GM12878 (cell line): ENCODE measurements around the gene SLC35G6. TPM values are rescaled to one million over a fixed set of nuclear protein-coding genes. Genes with fewer than 3 reads are reported as not detected.

Experiments used
- ATAC-seq: fragments of 200-7000 bp; cut with Tn5 transposase; 3 replicates; pipeline ENCODE4 v1.9.1; 2020; ENCODE audit warnings: mild to moderate bottlenecking, moderate library complexity
- BruUV-seq: library from RNA; stranded (reverse); fragments of 400-500 nt; replicated peaks from 2 replicates; lab custom pipeline; 2021; lab: Mats Ljungman, UMichigan
- CTCF ChIA-PET: fragments of 300-600 bp; sonication (Branson Sonifier 250); formaldehyde crosslinking; extraction: SDS; loops from one replicate; lab custom pipeline; 2021; ENCODE audit warnings: inconsistent platforms; lab: Yijun Ruan, JAX
- POLR2A ChIA-PET: fragments of 350-600 bp; formaldehyde crosslinking; extraction: SDS; loops from one replicate; lab custom pipeline; 2021; ENCODE audit warnings: inconsistent platforms; lab: Charles Lee
- RAD21 ChIA-PET: fragments of 300-600 bp; sonication (Branson Sonifier 250); formaldehyde crosslinking; loops from one replicate; lab custom pipeline; 2023; ENCODE audit warnings: antibody characterized with exemption; ENCODE audit not compliant: unreplicated experiment; lab: Charles Lee
- SMC1A ChIA-PET: fragments of 300-600 bp; sonication (Branson Sonifier 250); formaldehyde crosslinking; loops from one replicate; lab custom pipeline; 2023; ENCODE audit not compliant: unreplicated experiment, uncharacterized antibody; lab: Charles Lee
- DNase-seq: peaks from one replicate; pipeline ENCODE4 v3.0.0-alpha.2; 2011; ENCODE audit warnings: low read depth, low spot score
- FAIRE-seq: peaks from 3 replicates; lab custom pipeline; 2011; peaks lifted over from hg19 to GRCh38; lab: Jason Lieb, UNC
- H2AFZ ChIP-seq: 2 replicates; pipeline ENCODE4 v1.6.0; 2011; ENCODE audit warnings: low read depth, low read length, control low read depth; ENCODE audit not compliant: control insufficient read depth
- H3K27ac ChIP-seq: 2 replicates; pipeline ENCODE4 v1.5.1; 2011; ENCODE audit warnings: control low read depth; ENCODE audit not compliant: control insufficient read depth, insufficient read depth
- H3K27me3 ChIP-seq, 2 experiments: replicated peaks in 1 of 2; 2 replicates each; pipeline versions ENCODE4 v1.6.0 to v1.6.1; 2011; ENCODE audit warnings: low read length in 1 of 2; ENCODE audit not compliant: control insufficient read depth in 2 of 2, insufficient read depth in 2 of 2
- H3K36me3 ChIP-seq, 2 experiments: 2 replicates each; pipeline ENCODE4 v1.5.1; 2011; ENCODE audit warnings: low read length in 1 of 2; ENCODE audit not compliant: control insufficient read depth in 2 of 2, insufficient read depth in 2 of 2
- H3K4me1 ChIP-seq: 2 replicates; pipeline ENCODE4 v1.6.1; 2011; ENCODE audit warnings: mild to moderate bottlenecking, low read length, moderate library complexity, mixed read lengths; ENCODE audit not compliant: control insufficient read depth, insufficient read depth
- H3K4me2 ChIP-seq: 2 replicates; pipeline ENCODE4 v1.6.0; 2011; ENCODE audit warnings: control low read depth; ENCODE audit not compliant: control insufficient read depth, insufficient read depth
- H3K4me3 ChIP-seq: fragments of 200-600 bp; sonication (generic); 2 replicates; pipeline ENCODE4 v1.5.1; 2016
- H3K79me2 ChIP-seq: 2 replicates; pipeline ENCODE4 v1.6.0; 2011; ENCODE audit warnings: low read length; ENCODE audit not compliant: control insufficient read depth, insufficient read depth
- H3K9ac ChIP-seq: 2 replicates; pipeline ENCODE4 v1.8.0; 2011; ENCODE audit warnings: low read length, control low read depth, mixed read lengths; ENCODE audit not compliant: control insufficient read depth, insufficient read depth
- H3K9me3 ChIP-seq: replicated peaks from 3 replicates; pipeline ENCODE4 v1.5.1; 2011; ENCODE audit warnings: mild to moderate bottlenecking, low read length; ENCODE audit not compliant: control insufficient read depth, insufficient read depth
- H4K20me1 ChIP-seq: 2 replicates; pipeline ENCODE4 v1.6.0; 2011; ENCODE audit not compliant: control insufficient read depth, insufficient read depth
- BMI1 ChIP-seq: fragments of 450-650 bp; IDR thresholded peaks from 2 replicates; pipeline ENCODE4 v1.6.1; 2016; ENCODE audit warnings: mild to moderate bottlenecking, moderate library complexity, borderline replicate concordance
- FOXK2 ChIP-seq: fragments of 450-650 bp; IDR thresholded peaks from 2 replicates; pipeline ENCODE4 v1.6.1; 2017; ENCODE audit warnings: mild to moderate bottlenecking, moderate library complexity
- MXI1 ChIP-seq: fragments of 150-350 bp; IDR thresholded peaks from 2 replicates; pipeline ENCODE4 v1.6.1; 2011; ENCODE audit warnings: low read depth, mild to moderate bottlenecking, inconsistent platforms, low read length, improper control_type of control experiment
- POLR2AphosphoS2 ChIP-seq: IDR thresholded peaks from 2 replicates; pipeline ENCODE4 v1.6.1; 2011; ENCODE audit warnings: low read depth, mild to moderate bottlenecking, low read length, improper control_type of control experiment, moderate library complexity
- SIN3A ChIP-seq: IDR thresholded peaks from 2 replicates; pipeline ENCODE4 v1.6.1; 2012; ENCODE audit warnings: low read depth, low read length, improper control_type of control experiment
- SMC3 ChIP-seq: IDR thresholded peaks from 2 replicates; pipeline ENCODE4 v1.6.1; 2011; ENCODE audit warnings: low read length, improper control_type of control experiment, borderline replicate concordance
- STAT3 ChIP-seq: IDR thresholded peaks from 2 replicates; pipeline ENCODE4 v1.6.1; 2011; ENCODE audit warnings: low read depth, low read length, improper control_type of control experiment
- TBL1XR1 ChIP-seq: IDR thresholded peaks from 2 replicates; pipeline ENCODE4 v1.6.1; 2012; ENCODE audit warnings: low read depth, low read length, improper control_type of control experiment
- TCF7 ChIP-seq: IDR thresholded peaks from 2 replicates; pipeline ENCODE4 v1.6.1; 2014; ENCODE audit warnings: antibody characterized with exemption, borderline replicate concordance
- WGBS: methylation state at CpG from one replicate; pipeline ENCODE4 v1.1.6; 2016; ENCODE audit warnings: low lambda C conversion rate; ENCODE audit not compliant: insufficient replicate concordance, insufficient coverage; ENCODE audit errors: missing lambda C conversion rate; 5-methylcytosine and 5-hydroxymethylcytosine counted together
- in situ Hi-C: fragments of 300-500 bp; cut with MboI; formaldehyde crosslinking; loops from 9 replicates; pipeline ENCODE4 v1.14.3; 2018; ENCODE audit warnings: mixed read lengths
- intact Hi-C: fragments of 100-400 bp; cut with micrococcal nuclease; formaldehyde crosslinking; loops from one replicate; pipeline ENCODE4 v1.14.2; 2022; ENCODE audit not compliant: unreplicated experiment
- polyA plus RNA-seq, 11 experiments: library from polyadenylated mRNA; depleted of rRNA in 4 of 11; unstranded in 6 of 11; stranded (reverse) in 5 of 11; fragments of >200 nt; fragmentation: Nextera tagmentation in 4 of 11; fragmentation: Illumina TruSeq in 1 of 11; extraction: Ambion mirVana in 4 of 11; extraction: Trizol in 1 of 11; gene quantifications; 1 replicate in 1 of 11; 2 replicates in 10 of 11; pipeline versions ENCODE4 v1.2.1 to v1.2.3, GENCODE V29; 2011 to 2016; ENCODE audit warnings: inconsistent platforms in 2 of 11, missing spikeins in 2 of 11, low read depth in 1 of 11
- total RNA-seq, 4 experiments: library from RNA; depleted of rRNA in 3 of 4; stranded (reverse); fragments of >200 nt in 3 of 4; fragmentation: Illumina TruSeq in 1 of 4; extraction: Trizol in 1 of 4; gene quantifications; 2 replicates each; pipeline versions ENCODE4 v1.2.1 to v1.2.3, GENCODE V29; 2013 to 2021
- TF ChIP-seq, protein P1 (sequence below): fragments of 450-650 bp; IDR thresholded peaks from 2 replicates; pipeline ENCODE4 v1.6.1; 2017; ENCODE audit warnings: borderline replicate concordance
- TF ChIP-seq, protein P2 (sequence below): fragments of 450-650 bp; IDR thresholded peaks from 2 replicates; pipeline ENCODE4 v1.6.1; 2017; ENCODE audit warnings: mild to moderate bottlenecking, low read depth, inconsistent platforms; ENCODE audit not compliant: poor library complexity, severe bottlenecking

The SLC35G6 gene
- total and polyA plus RNA-seq, 10 of the 15 experiments (the other 5 are each of a cell fraction or from before 2014, with no cell fraction given), result 0.20 TPM; not detected in 9

DNA sequence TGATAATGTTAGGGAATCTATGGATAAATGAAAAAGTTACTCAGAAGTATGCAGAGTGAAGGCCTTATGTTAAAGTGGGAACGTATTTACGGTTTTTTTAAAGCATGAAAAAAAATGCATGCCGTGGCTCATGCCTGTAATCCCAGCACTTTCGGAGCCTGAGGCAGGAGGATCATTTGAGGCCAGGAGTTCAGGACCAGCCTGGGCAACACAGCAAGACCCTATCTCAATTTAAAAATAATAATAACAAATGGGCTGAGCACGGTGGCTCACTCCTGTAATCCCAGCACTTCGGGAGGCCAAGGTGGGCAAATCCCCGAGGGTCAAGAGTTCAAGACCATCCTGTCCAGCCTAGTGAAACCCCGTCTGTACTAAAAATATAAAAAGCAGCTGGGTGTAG lies 8.9 kb downstream of the SLC35G6 start:
- BruUV-seq, result no TSS peak
- no peak overlapping the region for H3K9ac ChIP-seq
- DNase-seq (no peak), ATAC-seq (no peak), FAIRE-seq (no peak)
- intact Hi-C loops, result no loop called here
- 93% methylated on average over 8 of the region's 8 CpGs for WGBS
- peaks cover 15% of the 10 kb centered on the region for H4K20me1 ChIP-seq
- no peak overlapping the region for H3K27ac ChIP-seq
- no peak overlapping the region for H2AFZ ChIP-seq
- peak overlapping the region; percentile 48; the same call in 1 of the 2 replicates for H3K4me2 ChIP-seq
- in situ Hi-C loops, result no loop called here
- H3K27me3 ChIP-seq, result no peaks in the 10 kb centered on the region
- H3K4me3 ChIP-seq, result peak overlapping the region; percentile 30; the same call in 1 of the 2 replicates
- ChIA-PET CTCF (interaction anchor here (1.2 to 2.2 kb wide), 6 partner anchors 19 to 134 kb away, joined by 3 to 10 read pairs (median 4); partner anchors contain the start of gene TMEM102), RAD21 (no interaction called here), SMC1A (interaction anchor here (0.9 to 1.2 kb wide), 4 partner anchors 15 to 197 kb away, joined by 3 to 4 read pairs (median 3); partner anchors contain the start of gene TP53), POLR2A (interaction anchor here (0.8 to 1.0 kb wide), 2 partner anchors 10 to 11 kb away, joined by 3 to 4 read pairs; no protein-coding TSS in a partner anchor)
- TF ChIP-seq SIN3A (no peak), SMC3 (no peak), BMI1 (no peak), FOXK2 (no peak), MXI1 (no peak), TBL1XR1 (no peak), STAT3 (no peak), POLR2AphosphoS2 (no peak), TCF7 (no peak)
- TF ChIP-seq, protein P1, sequence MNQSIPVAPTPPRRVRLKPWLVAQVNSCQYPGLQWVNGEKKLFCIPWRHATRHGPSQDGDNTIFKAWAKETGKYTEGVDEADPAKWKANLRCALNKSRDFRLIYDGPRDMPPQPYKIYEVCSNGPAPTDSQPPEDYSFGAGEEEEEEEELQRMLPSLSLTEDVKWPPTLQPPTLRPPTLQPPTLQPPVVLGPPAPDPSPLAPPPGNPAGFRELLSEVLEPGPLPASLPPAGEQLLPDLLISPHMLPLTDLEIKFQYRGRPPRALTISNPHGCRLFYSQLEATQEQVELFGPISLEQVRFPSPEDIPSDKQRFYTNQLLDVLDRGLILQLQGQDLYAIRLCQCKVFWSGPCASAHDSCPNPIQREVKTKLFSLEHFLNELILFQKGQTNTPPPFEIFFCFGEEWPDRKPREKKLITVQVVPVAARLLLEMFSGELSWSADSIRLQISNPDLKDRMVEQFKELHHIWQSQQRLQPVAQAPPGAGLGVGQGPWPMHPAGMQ, result no peak
- TF ChIP-seq, protein P2, sequence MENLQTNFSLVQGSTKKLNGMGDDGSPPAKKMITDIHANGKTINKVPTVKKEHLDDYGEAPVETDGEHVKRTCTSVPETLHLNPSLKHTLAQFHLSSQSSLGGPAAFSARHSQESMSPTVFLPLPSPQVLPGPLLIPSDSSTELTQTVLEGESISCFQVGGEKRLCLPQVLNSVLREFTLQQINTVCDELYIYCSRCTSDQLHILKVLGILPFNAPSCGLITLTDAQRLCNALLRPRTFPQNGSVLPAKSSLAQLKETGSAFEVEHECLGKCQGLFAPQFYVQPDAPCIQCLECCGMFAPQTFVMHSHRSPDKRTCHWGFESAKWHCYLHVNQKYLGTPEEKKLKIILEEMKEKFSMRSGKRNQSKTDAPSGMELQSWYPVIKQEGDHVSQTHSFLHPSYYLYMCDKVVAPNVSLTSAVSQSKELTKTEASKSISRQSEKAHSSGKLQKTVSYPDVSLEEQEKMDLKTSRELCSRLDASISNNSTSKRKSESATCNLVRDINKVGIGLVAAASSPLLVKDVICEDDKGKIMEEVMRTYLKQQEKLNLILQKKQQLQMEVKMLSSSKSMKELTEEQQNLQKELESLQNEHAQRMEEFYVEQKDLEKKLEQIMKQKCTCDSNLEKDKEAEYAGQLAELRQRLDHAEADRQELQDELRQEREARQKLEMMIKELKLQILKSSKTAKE, result no peak
- no peaks in the 10 kb centered on the region for H3K9me3 ChIP-seq
- H3K4me1 ChIP-seq, result no peaks in the 10 kb centered on the region
- peaks cover 89% of the 10 kb centered on the region for H3K79me2 ChIP-seq
- H3K36me3 ChIP-seq, result peaks cover 0 to 13% of the 10 kb centered on the region in 2 experiments; a peak in 3 of 4 replicates
